Measurements from ENCODE around the gene GPR179. TPM values are rescaled to one million over a fixed set of nuclear protein-coding genes. Genes with fewer than 3 reads are reported as not detected.
A peak's percentile ranks its signal among the peaks of the same experiment; 100 is the strongest.

Gene GPR179
- total and polyA plus RNA-seq, 9 donors: 0.02 to 0.15 (median 0.10) TPM; not detected in 1

GRCh38 chr17:38352245-38353085 lies 8.7 kb upstream of the GPR179 start:
- Histone ChIP-seq H3K36me3 (no peaks in the 10 kb centered on the region), H3K9me3 (no peaks in the 10 kb centered on the region), H3K27ac (peak overlapping the region; percentile 40 to 75), H3K4me1 (ENCODE audit: insufficient read depth) (peaks cover 11% of the 10 kb centered on the region), H3K27me3 (no peaks in the 10 kb centered on the region), H3K4me3 (peak overlapping the region; percentile 64)
- 0% methylated on average over 54 to 72 of the region's 72 CpGs for WGBS, 3 donors
- DNase-seq: peak in 4 of 5 donors; percentile 29 to 52 (median 40)
- TF ChIP-seq EP300 (IDR thresholded peaks at IDR 0.05): no peak
- TF ChIP-seq POLR2A (IDR thresholded peaks at IDR 0.05): no peak
- no peak for TF ChIP-seq CTCF (IDR thresholded peaks at IDR 0.05)
- intact Hi-C loops (cut with DNase I): loop anchor here in 2 of 4 donors (10.0 kb wide), 2 partner anchors 62 to 402 kb away; partner anchors contain the start of gene PSMB3 (in 1 of the 2)

- Histone ChIP-seq H3K4me1 (ENCODE audit: insufficient read depth) (peaks cover 11% of the 10 kb centered on the region), H3K4me3 (peak within 1 kb of the TSS; percentile 64), H3K27me3 (no peaks in the 10 kb centered on the region), H3K27ac (peak within 1 kb of the TSS; percentile 40 to 75), H3K9me3 (no peaks in the 10 kb centered on the region), H3K36me3 (no peaks in the 10 kb centered on the region)
- intact Hi-C loops (cut with DNase I): loop anchor here in 3 of 4 donors (2.0 to 10.0 kb wide), 3 partner anchors 63 to 403 kb away; partner anchors contain the start of gene PSMB3 (in 1 of the 3)
- no peak for TF ChIP-seq CTCF (IDR thresholded peaks at IDR 0.05)
- peak; percentile 79 for TF ChIP-seq POLR2A (IDR thresholded peaks at IDR 0.05)
- WGBS, 3 donors: 1 to 2% (median 2%) methylated on average over 21 to 77 of the region's 84 CpGs
- DNase-seq: peak; percentile 95 to 97 (median 97)
These were observed 7.9 kb upstream of the GPR179 start, which contains the start of gene SOCS7 for GRCh38 chr17:38351412-38352222. SOCS7 (plus strand) TSS chr17:38351844; CDS start chr17:38352053, 209 bp downstream.

- no peak for TF ChIP-seq CTCF (IDR thresholded peaks at IDR 0.05)
- no peak for TF ChIP-seq POLR2A (IDR thresholded peaks at IDR 0.05)
- no peak for TF ChIP-seq EP300 (IDR thresholded peaks at IDR 0.05)
- Histone ChIP-seq H3K4me3 (no peak overlapping the region), H3K4me1 (ENCODE audit: insufficient read depth) (peaks cover 8% of the 10 kb centered on the region), H3K27ac (no peak overlapping the region), H3K9me3 (no peaks in the 10 kb centered on the region), H3K27me3 (no peaks in the 10 kb centered on the region), H3K36me3 (no peaks in the 10 kb centered on the region)
- WGBS, 3 donors: 94 to 98% (median 95%) methylated on average over 2 of the region's 2 CpGs
- intact Hi-C loops (cut with DNase I): loop anchor here in 3 of 4 donors (2.0 to 10.0 kb wide), 3 partner anchors 65 to 405 kb away; partner anchors contain the start of gene PSMB3 (in 1 of the 3)
- DNase-seq: no peak
These were observed 6.3 kb upstream of the GPR179 start for GRCh38 chr17:38350035-38350434.

GRCh38 chr17:38349097-38349730 lies 5.5 kb upstream of the GPR179 start:
- H3K36me3 ChIP-seq: no peaks in the 10 kb centered on the region
- peaks cover 5% of the 10 kb centered on the region for H3K4me1 ChIP-seq (ENCODE audit: insufficient read depth)
- H3K9me3 ChIP-seq: no peaks in the 10 kb centered on the region
- DNase-seq: peak; percentile 71 to 88 (median 83)
- WGBS, 3 donors: 14 to 16% (median 15%) methylated on average over 8 of the region's 8 CpGs
- intact Hi-C loops (cut with DNase I): loop anchor here in 2 of 4 donors (2.0 to 10.0 kb wide), 4 partner anchors 68 to 316 kb away; no protein-coding TSS in a partner anchor
- H3K27ac ChIP-seq: no peak overlapping the region
- TF ChIP-seq POLR2A (IDR thresholded peaks at IDR 0.05): no peak
- peak; percentile 71 to 81 (median 74) for TF ChIP-seq CTCF (IDR thresholded peaks at IDR 0.05)
- no peak for TF ChIP-seq EP300 (IDR thresholded peaks at IDR 0.05)
- no peaks in the 10 kb centered on the region for H3K27me3 ChIP-seq
- H3K4me3 ChIP-seq: no peak overlapping the region

Data from ovary (tissue), 9 donors.